GM19438 (cell line): Measurements from ENCODE around the gene AFAP1.

Experiments
- ATAC-seq: cut with Tn5 transposase; IDR thresholded peaks from one replicate; pipeline ENCODE4 v1.9.1; 2021; ENCODE audit warnings: low read depth; ENCODE audit not compliant: unreplicated experiment

AFAP1 gene

GRCh38 chr4:7811536-7812191, 128.0 kb downstream of the AFAP1 start:
- ATAC-seq = no peak

GRCh38 chr4:7810783-7811535, 128.7 kb downstream of the AFAP1 start:
- ATAC-seq = no peak

GRCh38 chr4:7808752-7809151, 130.9 kb downstream of the AFAP1 start:
- ATAC-seq = no peak

- no peak for ATAC-seq
These were observed 131.5 kb downstream of the AFAP1 start for GRCh38 chr4:7808181-7808580.

GRCh38 chr4:7807351-7807921, 132.2 kb downstream of the AFAP1 start:
- no peak for ATAC-seq

GRCh38 chr4:7806338-7807090, 133.1 kb downstream of the AFAP1 start:
- no peak for ATAC-seq

GRCh38 chr4:7805533-7806337, 133.9 kb downstream of the AFAP1 start:
- ATAC-seq = no peak

GRCh38 chr4:7804756-7805385, 134.8 kb downstream of the AFAP1 start:
- ATAC-seq = no peak

- no peak for ATAC-seq
These were observed 135.5 kb downstream of the AFAP1 start for GRCh38 chr4:7803992-7804755.

GRCh38 chr4:7803371-7803770, 136.3 kb downstream of the AFAP1 start:
- no peak for ATAC-seq

GRCh38 chr4:7802093-7802726, 137.5 kb downstream of the AFAP1 start:
- peak; percentile 67 for ATAC-seq

GRCh38 chr4:7801641-7802040, 138.0 kb downstream of the AFAP1 start:
- no peak for ATAC-seq

- no peak for ATAC-seq
These were observed 138.7 kb downstream of the AFAP1 start for GRCh38 chr4:7801001-7801400.

GRCh38 chr4:7800410-7800809, 139.3 kb downstream of the AFAP1 start:
- no peak for ATAC-seq

GRCh38 chr4:7799736-7800135, 139.9 kb downstream of the AFAP1 start:
- ATAC-seq = no peak

GRCh38 chr4:7799306-7799705, 140.4 kb downstream of the AFAP1 start:
- no peak for ATAC-seq

GRCh38 chr4:7798178-7798995, 141.3 kb downstream of the AFAP1 start:
- ATAC-seq = no peak

- ATAC-seq = no peak
These were observed 142.3 kb downstream of the AFAP1 start for GRCh38 chr4:7797330-7797729.
